Hepatocyte (in vitro differentiated cells): Measurements from ENCODE around the gene TMEM250. TPM values are rescaled to one million over a fixed set of nuclear protein-coding genes. Genes with fewer than 3 reads are reported as not detected.
"Not testable (repeated sequence)": the region's sequence is repeated elsewhere in the genome, so short reads cannot be mapped to it uniquely, and the experiment has no call there.

Experiments
- DNase-seq: peaks from one replicate; pipeline ENCODE4 v3.0.0-alpha.2; 2016; ENCODE audit warnings: low spot score
- H2AFZ ChIP-seq: fragments of 200-600 bp; sonication (generic); 2 replicates; pipeline ENCODE4 v1.6.0; 2016; ENCODE audit warnings: antibody characterized with exemption, mild to moderate bottlenecking
- H3K27ac ChIP-seq: fragments of 200-600 bp; sonication (generic); 2 replicates; pipeline ENCODE4 v1.5.1; 2016; ENCODE audit warnings: mild to moderate bottlenecking
- H3K27me3 ChIP-seq: fragments of 200-600 bp; sonication (generic); 2 replicates; pipeline ENCODE4 v1.6.1; 2016
- H3K36me3 ChIP-seq: fragments of 200-600 bp; sonication (generic); replicated peaks from 2 replicates; pipeline ENCODE4 v1.5.1; 2016; ENCODE audit warnings: low read depth; ENCODE audit not compliant: insufficient read depth
- H3K4me1 ChIP-seq: fragments of 200-600 bp; sonication (generic); 2 replicates; pipeline ENCODE4 v1.5.1; 2016; ENCODE audit warnings: mild to moderate bottlenecking, moderate library complexity; ENCODE audit not compliant: insufficient read depth
- H3K4me2 ChIP-seq: fragments of 200-600 bp; sonication (generic); 2 replicates; pipeline ENCODE4 v1.6.0; 2016
- H3K4me3 ChIP-seq: fragments of 200-600 bp; sonication (generic); 2 replicates; pipeline ENCODE4 v1.5.1; 2016; ENCODE audit warnings: mild to moderate bottlenecking
- H3K79me2 ChIP-seq: fragments of 200-600 bp; sonication (generic); 2 replicates; pipeline ENCODE4 v1.6.0; 2017; ENCODE audit warnings: mild to moderate bottlenecking
- H3K9me2 ChIP-seq: fragments of 200-600 bp; sonication (generic); replicated peaks from 2 replicates; pipeline ENCODE4 v1.6.0; 2017; ENCODE audit warnings: mild to moderate bottlenecking; ENCODE audit not compliant: insufficient read depth
- H3K9me3 ChIP-seq: fragments of 200-600 bp; sonication (generic); 2 replicates; pipeline ENCODE4 v1.5.1; 2016; ENCODE audit warnings: low read depth, mild to moderate bottlenecking
- H4K20me1 ChIP-seq: fragments of 200-600 bp; sonication (generic); 2 replicates; pipeline ENCODE4 v1.6.0; 2016; ENCODE audit warnings: mild to moderate bottlenecking; ENCODE audit not compliant: insufficient read depth, poor library complexity, severe bottlenecking
- EZH2 ChIP-seq: fragments of 200-600 bp; sonication (generic); IDR thresholded peaks from 2 replicates; pipeline ENCODE4 v1.6.1; 2016; ENCODE audit warnings: antibody characterized with exemption, mild to moderate bottlenecking, borderline replicate concordance
- EZH2phosphoT487 ChIP-seq: fragments of 200-600 bp; sonication (generic); IDR thresholded peaks from one replicate; pipeline ENCODE4 v1.6.1; 2018; ENCODE audit warnings: antibody characterized with exemption, mild to moderate bottlenecking, low read depth, moderate library complexity; ENCODE audit not compliant: unreplicated experiment, severe bottlenecking
- WGBS: methylation state at CpG from one replicate; pipeline ENCODE4 v1.1.6; 2016; ENCODE audit warnings: low lambda C conversion rate; ENCODE audit errors: missing lambda C conversion rate; 5-methylcytosine and 5-hydroxymethylcytosine counted together
- polyA plus RNA-seq: library from polyadenylated mRNA; unstranded; fragments of >200 nt; fragmentation: Nextera tagmentation; extraction: Ambion mirVana; gene quantifications from 2 replicates; pipeline ENCODE4 v1.2.1, GENCODE V29; 2016
- total RNA-seq: library from RNA; depleted of rRNA; stranded (reverse); fragments of >200 nt; gene quantifications from 2 replicates; pipeline ENCODE4 v1.2.3, GENCODE V29; 2014
- TF ChIP-seq, protein P1 (sequence below): fragments of 200-600 bp; sonication (generic); IDR thresholded peaks from 2 replicates; pipeline ENCODE4 v1.5.1; 2016; ENCODE audit warnings: antibody characterized with exemption, mild to moderate bottlenecking; ENCODE audit not compliant: poor library complexity

The TMEM250 gene
- total and polyA plus RNA-seq, 2 experiments from 2014 or later, result 37.8 to 47.6 TPM

DNA sequence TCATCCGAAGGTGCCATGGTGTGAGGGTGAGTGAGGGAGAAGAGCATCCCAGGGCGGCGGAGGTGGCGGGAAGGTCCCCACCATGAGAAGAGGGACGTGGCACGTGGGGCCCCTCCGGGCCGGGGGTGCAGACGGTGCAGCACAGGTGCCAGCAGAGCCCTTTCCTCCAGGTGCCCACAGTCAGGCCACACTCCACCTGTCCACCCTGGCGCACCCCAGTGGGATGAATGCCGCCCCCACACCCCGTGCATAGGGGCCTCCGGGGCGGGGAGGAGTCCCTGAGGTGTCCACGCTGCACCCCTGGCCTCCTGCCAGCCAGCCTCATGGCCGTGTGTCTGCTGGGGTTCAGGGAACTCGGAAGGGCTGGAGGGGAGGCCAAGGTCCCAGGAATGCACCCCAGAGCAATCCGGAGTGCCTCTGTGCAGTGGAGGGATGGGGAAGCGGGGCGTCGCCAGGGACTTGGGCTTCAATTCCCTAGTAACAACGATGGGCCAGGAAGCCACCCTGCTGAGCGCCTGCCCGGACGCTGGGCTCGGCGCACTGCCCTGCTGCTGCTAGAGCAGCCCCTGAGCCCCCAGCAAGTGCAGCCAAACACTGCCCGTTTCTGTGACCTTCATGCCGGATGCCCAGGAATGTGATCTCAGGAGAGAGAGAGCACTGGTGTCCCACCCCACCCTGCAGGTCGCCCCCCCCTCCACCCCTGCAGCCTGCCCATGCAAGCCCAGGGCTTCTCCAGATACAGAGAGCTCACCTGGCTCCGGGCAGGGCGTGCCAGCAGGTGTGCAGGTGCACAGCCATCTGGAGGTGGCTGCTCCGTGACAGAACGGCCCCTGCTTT, 14.8 kb downstream of the TMEM250 start:
- TF ChIP-seq EZH2phosphoT487, result no peak
- TF ChIP-seq EZH2, result no peak
- TF ChIP-seq, protein P1, sequence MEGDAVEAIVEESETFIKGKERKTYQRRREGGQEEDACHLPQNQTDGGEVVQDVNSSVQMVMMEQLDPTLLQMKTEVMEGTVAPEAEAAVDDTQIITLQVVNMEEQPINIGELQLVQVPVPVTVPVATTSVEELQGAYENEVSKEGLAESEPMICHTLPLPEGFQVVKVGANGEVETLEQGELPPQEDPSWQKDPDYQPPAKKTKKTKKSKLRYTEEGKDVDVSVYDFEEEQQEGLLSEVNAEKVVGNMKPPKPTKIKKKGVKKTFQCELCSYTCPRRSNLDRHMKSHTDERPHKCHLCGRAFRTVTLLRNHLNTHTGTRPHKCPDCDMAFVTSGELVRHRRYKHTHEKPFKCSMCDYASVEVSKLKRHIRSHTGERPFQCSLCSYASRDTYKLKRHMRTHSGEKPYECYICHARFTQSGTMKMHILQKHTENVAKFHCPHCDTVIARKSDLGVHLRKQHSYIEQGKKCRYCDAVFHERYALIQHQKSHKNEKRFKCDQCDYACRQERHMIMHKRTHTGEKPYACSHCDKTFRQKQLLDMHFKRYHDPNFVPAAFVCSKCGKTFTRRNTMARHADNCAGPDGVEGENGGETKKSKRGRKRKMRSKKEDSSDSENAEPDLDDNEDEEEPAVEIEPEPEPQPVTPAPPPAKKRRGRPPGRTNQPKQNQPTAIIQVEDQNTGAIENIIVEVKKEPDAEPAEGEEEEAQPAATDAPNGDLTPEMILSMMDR, result no peak
- DNase-seq, result no peak

DNA sequence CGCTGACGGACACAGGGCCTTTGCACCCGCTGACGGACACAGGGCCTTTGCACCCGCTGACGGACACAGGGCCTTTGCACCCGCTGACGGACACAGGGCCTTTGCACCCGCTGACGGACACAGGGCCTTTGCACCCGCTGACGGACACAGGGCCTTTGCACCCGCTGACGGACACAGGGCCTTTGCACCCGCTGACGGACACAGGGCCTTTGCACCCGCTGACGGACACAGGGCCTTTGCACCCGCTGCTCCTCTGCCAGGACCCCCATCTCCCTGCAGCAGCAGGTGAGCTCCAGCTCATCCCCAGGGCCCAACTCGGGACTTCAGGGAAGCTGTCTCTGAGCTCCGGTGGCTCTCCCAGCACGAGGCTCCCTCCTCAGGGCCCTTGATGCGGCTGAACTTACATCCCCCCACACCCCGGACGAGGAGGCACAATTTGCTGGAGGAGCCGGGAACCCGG, 17.0 kb downstream of the TMEM250 start:
- not testable (repeated sequence) for H4K20me1 ChIP-seq, DNase-seq, H3K9me2 ChIP-seq, H3K9me3 ChIP-seq, H3K4me2 ChIP-seq, H3K79me2 ChIP-seq, H2AFZ ChIP-seq, H3K4me3 ChIP-seq, H3K27ac ChIP-seq, H3K36me3 ChIP-seq, H3K27me3 ChIP-seq
- H3K4me1 ChIP-seq, result peaks cover 14% of the 10 kb centered on the region
- 94% methylated on average over 12 of the region's 27 CpGs for WGBS

More for the DNA sequence above, 14.8 kb downstream of the TMEM250 start:
- no peaks in the 10 kb centered on the region for H3K36me3 ChIP-seq
- no peaks in the 10 kb centered on the region for H3K9me3 ChIP-seq
- H3K27ac ChIP-seq, result no peak overlapping the region
- no peaks in the 10 kb centered on the region for H3K27me3 ChIP-seq
- H3K4me1 ChIP-seq, result peaks cover 14% of the 10 kb centered on the region
- H3K4me3 ChIP-seq, result no peak overlapping the region
- H3K79me2 ChIP-seq, result no peaks in the 10 kb centered on the region
- H4K20me1 ChIP-seq, result no peaks in the 10 kb centered on the region
- 74% methylated on average over 26 of the region's 34 CpGs for WGBS
- no peak overlapping the region for H2AFZ ChIP-seq
- H3K4me2 ChIP-seq, result no peak overlapping the region
- H3K9me2 ChIP-seq, result no peaks in the 10 kb centered on the region

DNA sequence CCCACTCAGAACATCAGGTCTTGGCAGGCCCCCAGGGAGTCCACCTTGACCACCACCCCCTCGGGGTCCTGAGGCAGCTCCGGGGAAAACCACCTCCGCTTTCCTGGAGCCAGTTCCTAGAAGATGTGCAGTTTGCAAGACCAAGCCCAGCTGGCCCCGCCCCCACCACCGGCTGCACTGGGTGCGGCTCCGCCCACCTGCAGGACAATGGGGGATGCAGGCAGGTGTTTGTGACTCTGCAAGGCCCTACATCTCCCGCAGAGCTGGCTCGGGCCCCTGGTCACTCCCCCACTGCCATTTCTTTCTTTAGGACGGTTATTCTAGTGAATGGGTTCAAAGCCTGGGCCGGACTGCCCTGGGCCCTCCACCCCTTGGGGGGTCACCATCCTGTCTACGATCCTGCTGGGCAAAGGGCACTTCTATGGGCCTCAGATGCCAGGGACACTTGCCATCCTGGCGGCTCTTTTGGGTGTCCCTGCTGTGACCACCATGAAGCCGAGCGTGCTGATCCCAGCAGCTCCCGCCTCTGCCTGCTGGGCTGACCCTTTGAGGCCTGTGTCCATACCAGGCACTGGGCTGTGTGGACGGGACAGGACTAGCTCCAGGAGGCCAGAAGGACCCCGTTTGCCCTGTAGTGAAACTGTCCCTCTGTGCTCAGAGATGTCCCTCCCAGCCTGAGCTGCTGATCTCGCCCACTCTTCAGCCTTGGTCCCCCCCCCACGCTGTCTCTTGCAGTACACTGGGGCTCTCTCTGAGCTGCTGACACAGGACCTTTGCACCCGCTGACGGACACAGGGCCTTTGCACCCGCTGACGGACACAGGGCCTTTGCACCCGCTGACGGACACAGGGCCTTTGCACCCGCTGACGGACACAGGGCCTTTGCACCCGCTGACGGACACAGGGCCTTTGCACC, 17.7 kb downstream of the TMEM250 start:
- Histone ChIP-seq H2AFZ (no peak overlapping the region), H3K27ac (no peak overlapping the region), H3K36me3 (no peaks in the 10 kb centered on the region), H3K4me1 (peaks cover 12% of the 10 kb centered on the region), H3K9me3 (no peaks in the 10 kb centered on the region), H3K27me3 (no peaks in the 10 kb centered on the region), H3K4me3 (no peak overlapping the region), H3K9me2 (no peaks in the 10 kb centered on the region), H4K20me1 (no peaks in the 10 kb centered on the region), H3K79me2 (no peaks in the 10 kb centered on the region), H3K4me2 (no peak overlapping the region)
- no peak for TF ChIP-seq EZH2phosphoT487
- no peak for TF ChIP-seq EZH2
- TF ChIP-seq, protein P1, result no peak
- DNase-seq, result no peak
- 73% methylated on average over 19 of the region's 30 CpGs for WGBS

DNA sequence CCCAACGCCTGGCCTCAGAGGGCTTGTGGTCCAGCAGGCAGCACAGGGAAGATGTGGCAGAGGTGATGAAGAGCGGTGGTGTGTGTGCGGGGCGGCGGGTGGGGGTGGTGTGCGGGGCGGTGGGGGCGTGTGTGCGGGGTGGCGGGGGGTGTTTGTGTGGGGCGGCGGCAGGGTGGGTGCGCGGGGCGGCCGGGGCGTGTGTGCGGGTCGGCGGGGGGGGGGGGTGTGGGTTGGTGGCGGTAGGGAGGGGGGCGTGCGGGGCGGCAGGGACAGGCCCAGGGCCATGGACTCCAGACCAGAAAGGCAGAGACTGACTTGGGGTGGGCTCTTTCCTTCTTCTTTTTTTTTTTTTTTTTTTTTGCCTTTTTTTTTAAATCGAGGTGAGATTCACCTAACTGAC, 19.1 kb downstream of the TMEM250 start:
- WGBS, result 100% methylated on average over 2 of the region's 25 CpGs
- H3K27me3 ChIP-seq, result no peaks in the 10 kb centered on the region
- no peak overlapping the region for H3K27ac ChIP-seq
- no peaks in the 10 kb centered on the region for H4K20me1 ChIP-seq
- no peaks in the 10 kb centered on the region for H3K9me2 ChIP-seq
- TF ChIP-seq, protein P1, result no peak
- TF ChIP-seq EZH2 (no peak), EZH2phosphoT487 (no peak)
- H3K4me3 ChIP-seq, result no peak overlapping the region
- H3K9me3 ChIP-seq, result no peaks in the 10 kb centered on the region
- H3K4me2 ChIP-seq, result no peak overlapping the region
- DNase-seq, result no peak
- peaks cover 4% of the 10 kb centered on the region for H3K4me1 ChIP-seq
- no peak overlapping the region for H2AFZ ChIP-seq
- H3K36me3 ChIP-seq, result no peaks in the 10 kb centered on the region
- peaks cover under 1% of the 10 kb centered on the region for H3K79me2 ChIP-seq
